ENCODE measurements around the gene AHSA1. TPM values are rescaled to one million over a fixed set of nuclear protein-coding genes. Genes with fewer than 3 reads are reported as not detected.
"Not testable (repeated sequence)": the region's sequence is repeated elsewhere in the genome, so short reads cannot be mapped to it uniquely, and the experiment has no call there.

Gene AHSA1
- total RNA-seq = 217 and 245 TPM in 2 replicates

GRCh38 chr14:77457522-77458248, at the start of gene AHSA1, which contains the start of gene VIPAS39:
Gene AHSA1, plus strand, starts transcription at chr14:77458093. Its CDS starts 97 bp downstream, at chr14:77458190.
Gene VIPAS39, minus strand, starts transcription at chr14:77457601. Its CDS starts 3,499 bp downstream, at chr14:77454102.
- intact Hi-C loops (cut with micrococcal nuclease) = loop anchor here (1.0 to 5.0 kb wide), 12 partner anchors 80 to 645 kb away; partner anchors contain the start of genes ADCK1, ALKBH1, ANGEL1 and CIPC

DNA sequence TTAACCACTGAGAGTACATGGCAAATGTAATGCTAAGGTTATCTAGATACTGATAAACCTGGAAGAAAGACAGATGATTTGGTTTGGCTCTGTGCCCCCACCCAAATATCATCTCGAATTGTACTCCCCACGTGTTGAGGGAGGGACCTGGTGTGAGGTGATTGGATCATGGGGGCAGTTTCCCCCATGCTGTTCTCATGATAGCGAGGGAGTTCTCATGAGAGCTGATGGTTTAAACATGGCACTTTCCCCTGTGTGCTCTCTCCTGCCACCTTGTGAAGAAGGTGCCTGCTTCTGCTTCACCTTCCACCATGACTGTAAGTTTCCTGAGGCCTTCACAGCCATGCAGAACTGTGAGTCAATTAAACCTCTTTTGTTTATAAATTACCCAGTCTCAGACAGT, 48.8 kb upstream of the AHSA1 start:
- intact Hi-C loops (cut with micrococcal nuclease) = loop anchor here (10.0 kb wide), 1 partner anchor 254 kb away; no protein-coding TSS in a partner anchor

GRCh38 chr14:77415403-77416030, 42.4 kb upstream of the AHSA1 start:
- intact Hi-C loops (cut with micrococcal nuclease) = not testable (repeated sequence)

DNA sequence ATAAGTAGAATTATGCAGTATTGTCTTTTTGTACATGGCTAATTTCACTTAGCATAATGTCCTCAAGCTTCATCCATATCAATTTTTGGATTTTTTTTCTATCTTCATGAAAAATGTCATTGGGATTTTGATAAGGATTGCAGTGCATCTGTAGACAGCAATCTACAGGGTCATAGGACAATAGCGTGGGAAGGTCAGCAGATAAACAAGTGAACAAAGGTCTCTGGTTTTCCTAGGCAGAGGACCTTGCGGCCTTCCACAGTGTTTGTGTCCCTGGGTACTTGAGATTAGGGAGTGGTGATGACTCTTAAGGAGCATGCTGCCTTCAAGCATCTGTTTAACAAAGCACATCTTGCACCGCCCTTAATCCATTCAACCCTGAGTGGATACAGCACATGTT, 41.8 kb upstream of the AHSA1 start:
- intact Hi-C loops (cut with micrococcal nuclease) = not testable (repeated sequence)

GRCh38 chr14:77416836-77417235, 41.1 kb upstream of the AHSA1 start:
- intact Hi-C loops (cut with micrococcal nuclease) = no loop called here

DNA sequence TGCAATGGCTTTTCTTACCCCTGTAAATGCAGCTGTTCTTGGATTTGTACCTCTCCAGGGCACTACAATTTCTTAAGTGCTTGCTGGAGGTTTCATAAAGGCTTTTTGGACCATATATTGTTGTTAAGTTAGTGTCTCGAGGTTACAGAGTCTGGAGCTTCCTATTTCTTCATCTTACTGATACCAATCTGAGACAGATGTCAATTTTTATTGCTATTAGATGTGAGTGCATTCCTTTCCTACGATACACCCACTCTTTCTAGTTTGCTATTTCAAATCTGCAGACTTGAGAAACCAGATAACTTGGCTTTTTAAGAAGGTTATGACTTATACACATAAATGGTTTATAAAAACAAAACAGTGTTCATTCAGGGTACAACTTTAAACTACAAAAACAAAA, 36.7 kb upstream of the AHSA1 start:
- intact Hi-C loops (cut with micrococcal nuclease) = no loop called here

DNA sequence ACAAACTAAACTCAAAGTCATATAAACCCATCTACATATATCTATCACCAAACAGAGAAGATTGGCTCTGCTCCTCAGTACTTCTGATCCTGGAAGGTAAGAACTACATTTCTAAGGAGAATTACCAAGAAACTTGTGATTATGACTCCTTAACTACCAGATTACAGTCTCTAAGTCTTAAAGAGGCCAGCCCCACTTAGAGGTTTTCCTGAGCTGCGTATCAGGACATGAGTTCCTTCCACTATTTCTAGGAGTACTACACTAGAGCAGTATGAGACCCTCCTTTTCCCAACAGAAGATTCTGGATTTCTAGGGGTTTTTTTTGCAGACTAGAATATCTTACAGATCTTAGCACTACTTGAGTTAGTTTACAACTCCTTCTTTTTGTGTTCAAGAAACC, 34.5 kb upstream of the AHSA1 start, which contains the start of gene NOXRED1:
Gene NOXRED1 (minus strand): TSS at position 101 of the 400 bp plus-strand sequence. CDS start 634 bp downstream, outside the sequence.
- intact Hi-C loops (cut with micrococcal nuclease) = no loop called here

DNA sequence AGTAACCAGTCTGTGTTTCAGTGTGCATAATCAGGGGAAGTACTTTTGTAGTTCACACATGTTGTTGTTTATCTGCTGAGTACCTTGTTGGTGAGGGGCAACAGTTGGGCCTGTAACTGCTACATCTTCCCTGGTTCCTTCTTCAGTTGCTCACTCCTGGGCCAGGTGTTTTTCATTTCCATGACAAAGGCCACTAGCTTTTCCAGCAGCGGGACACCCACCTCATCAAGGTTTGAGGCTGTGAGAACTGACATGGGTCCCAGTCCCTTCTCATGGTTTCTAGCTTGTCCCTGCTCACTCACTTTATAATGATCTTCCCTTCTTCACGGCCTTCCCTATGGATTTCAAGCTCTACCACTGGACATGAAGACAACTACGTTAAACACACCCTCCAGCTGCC, 33.0 kb upstream of the AHSA1 start:
- intact Hi-C loops (cut with micrococcal nuclease) = no loop called here

DNA sequence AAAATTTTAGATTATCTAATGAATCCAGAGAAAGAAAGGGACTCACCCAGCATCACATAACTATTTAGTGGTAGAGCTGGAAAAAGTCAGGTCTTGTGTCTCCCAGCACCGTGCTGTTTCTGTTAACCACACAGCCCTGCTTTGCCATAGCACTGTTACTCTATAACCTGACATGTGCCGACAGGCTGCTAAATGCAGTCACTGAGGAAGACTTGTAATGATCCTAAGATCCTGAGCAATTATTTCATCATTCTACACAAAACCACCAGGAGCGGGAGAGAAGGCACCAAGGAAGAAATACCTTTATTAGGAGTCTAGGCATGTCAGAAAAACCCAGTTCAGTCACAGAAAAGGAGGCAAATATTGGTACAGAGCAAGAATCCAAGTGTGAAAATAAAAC, 31.5 kb upstream of the AHSA1 start:
- intact Hi-C loops (cut with micrococcal nuclease) = no loop called here

DNA sequence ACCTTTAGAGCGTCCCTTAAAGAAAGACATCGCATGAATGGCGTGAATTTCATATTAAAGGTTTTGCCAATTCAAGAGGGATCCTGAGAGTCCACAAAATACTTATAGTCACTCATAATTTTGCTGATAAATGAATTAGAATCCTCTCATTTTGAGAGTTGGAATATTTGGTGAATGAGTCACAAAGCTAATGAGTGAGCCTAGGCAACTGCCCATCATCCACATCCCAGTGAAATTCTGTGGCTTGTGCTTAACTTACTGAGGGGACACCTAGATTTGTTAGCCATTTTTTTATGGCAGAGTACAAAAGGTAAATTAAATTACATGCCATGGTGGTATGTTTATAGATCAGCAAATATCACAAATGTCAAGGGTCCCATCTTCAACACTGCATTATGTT, 21.9 kb upstream of the AHSA1 start:
- intact Hi-C loops (cut with micrococcal nuclease) = no loop called here

DNA sequence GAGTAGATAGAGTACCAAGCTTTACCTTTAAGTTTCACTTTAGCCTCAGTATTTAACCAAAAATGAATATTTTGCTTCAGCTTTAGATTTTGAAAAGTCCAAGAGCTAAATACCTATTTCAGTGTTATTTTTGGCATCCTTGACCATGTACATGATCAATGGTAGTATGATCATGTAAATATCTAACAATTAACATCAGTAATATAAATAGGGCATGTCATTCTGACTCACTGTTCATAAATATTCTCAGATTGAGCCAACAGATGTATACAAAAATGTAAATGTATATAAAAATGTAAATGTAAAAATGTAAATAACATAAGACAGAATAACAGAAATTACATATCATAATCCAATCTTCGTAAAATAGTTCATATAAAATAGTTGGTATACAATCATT, 19.3 kb upstream of the AHSA1 start:
- intact Hi-C loops (cut with micrococcal nuclease) = no loop called here

GRCh38 chr14:77439861-77440260, 18.0 kb upstream of the AHSA1 start:
- intact Hi-C loops (cut with micrococcal nuclease) = no loop called here

DNA sequence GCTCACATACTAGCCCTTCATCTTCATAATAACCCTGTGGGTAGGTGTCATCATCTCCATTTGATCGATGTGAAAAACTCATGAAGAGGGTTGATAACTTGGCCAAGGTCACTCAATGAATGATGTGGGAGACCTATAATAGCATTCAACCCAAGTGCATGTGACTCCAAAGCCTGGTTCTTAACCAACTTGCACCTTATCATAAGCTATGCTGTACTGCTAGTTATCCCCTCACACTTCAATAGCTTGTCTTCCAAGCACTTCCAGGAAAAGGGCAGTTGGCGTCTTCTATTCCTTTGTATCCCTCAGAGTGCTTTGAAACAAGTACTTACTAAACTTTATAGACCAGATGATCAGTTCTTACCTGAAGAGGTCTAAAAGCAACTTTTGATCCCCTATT, 15.7 kb upstream of the AHSA1 start:
- intact Hi-C loops (cut with micrococcal nuclease) = no loop called here

DNA sequence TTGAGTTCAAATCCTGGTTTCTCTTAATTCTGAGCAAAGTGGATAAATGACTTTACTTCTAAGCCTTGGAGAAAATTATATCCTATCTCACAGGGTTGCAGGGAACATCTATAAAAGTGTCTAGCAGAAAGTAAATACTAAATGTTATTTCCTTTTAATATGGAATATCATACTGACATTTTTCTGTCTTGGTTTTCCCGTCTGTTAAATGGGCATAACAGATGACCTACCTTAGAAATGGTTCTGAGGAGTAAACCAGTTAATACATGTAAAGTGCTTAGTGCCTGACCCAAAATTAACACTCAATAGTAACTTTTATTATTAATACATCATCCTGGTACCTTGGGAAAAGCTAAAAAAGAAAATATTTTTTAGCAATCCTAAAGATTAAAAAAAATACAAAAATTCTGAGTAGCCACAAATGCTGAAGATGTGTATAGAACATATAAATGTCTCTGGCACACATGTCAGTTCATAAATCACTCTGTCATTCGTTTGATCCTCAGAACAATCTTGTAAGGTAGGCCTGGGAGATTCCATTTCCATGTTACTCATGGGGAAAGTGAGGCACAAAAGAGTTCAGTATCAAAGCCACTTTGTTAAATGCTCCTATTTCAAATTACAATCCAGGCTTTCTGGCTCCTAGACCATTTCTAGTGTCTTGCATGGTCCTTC, 1.8 kb upstream of the AHSA1 start:
- intact Hi-C loops (cut with micrococcal nuclease) = loop anchor here (2.0 to 5.0 kb wide), 4 partner anchors 95 to 644 kb away; partner anchors contain the start of gene ANGEL1

GRCh38 chr14:77457115-77457521, 775 bp upstream of the AHSA1 start:
- intact Hi-C loops (cut with micrococcal nuclease) = loop anchor here (1.0 to 5.0 kb wide), 11 partner anchors 80 to 645 kb away; partner anchors contain the start of genes ALKBH1, ANGEL1, CIPC and GSTZ1

DNA sequence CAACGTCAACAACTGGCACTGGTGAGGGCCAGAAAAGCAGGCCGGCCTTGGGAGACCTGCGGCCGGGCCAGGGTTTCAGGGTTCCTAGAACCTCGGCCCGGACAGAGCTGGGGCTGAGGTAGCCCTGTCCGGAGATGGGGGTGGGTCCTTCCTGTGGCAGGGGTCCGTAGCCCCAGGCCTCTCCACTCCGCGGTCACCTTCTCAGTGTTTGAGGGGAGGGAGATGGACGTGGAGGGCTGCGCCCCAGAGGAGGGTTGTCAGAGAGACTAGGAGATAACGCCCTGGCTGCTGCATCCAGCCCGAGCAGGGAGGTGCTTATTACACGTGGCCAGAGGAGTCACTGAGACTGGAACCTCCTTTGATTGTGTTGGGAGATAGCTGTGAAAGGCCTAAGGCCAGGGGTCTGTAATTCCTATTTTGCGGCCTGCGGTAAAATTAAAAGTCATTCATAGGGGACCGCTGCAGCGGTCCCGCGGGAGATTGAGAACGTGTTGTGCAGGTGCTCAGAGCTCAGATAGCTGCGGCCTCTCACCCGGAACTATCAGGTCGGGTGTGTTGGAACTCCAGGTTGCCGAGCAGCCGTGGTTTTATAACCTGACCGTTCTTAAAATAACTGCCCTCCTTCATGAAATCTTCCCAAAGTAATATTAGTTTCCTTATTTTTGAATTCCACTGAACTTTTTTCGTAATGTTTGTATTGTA, 507 bp downstream of the AHSA1 start:
- intact Hi-C loops (cut with micrococcal nuclease) = loop anchor here (2.0 to 5.0 kb wide), 4 partner anchors 156 to 646 kb away; partner anchors contain the start of genes ADCK1 and ANGEL1

DNA sequence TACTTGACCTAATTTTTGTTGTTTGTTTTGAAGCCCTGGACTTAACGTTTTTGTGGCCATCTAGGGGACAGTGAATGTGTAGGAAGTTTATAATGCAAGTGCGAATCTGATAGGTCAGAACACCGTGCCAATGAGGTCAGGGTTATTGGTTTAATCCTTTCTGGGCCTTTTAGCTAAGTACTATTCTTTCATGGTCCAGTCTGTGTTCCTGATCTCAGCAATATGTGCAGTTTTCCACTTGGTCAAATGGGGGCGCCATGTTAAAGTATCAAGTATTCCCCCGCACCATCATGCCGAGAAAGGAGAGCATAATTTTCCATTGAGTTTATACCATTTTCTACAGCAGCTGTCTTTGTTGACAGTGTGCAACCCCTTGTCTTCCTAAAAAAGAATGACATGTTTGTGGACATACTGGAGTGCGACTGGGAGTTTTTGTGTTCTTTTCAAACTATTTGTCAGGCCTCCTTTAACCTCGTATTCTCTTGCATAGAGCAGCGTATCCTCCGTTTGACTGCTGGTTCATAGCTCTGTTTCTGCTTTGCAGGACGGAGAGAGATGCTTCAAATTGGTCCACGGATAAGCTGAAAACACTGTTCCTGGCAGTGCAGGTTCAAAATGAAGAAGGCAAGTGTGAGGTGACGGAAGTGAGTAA, 1.3 kb downstream of the AHSA1 start:
- intact Hi-C loops (cut with micrococcal nuclease) = loop anchor here (2.0 to 5.0 kb wide), 4 partner anchors 157 to 647 kb away; partner anchors contain the start of genes ADCK1 and ANGEL1

DNA sequence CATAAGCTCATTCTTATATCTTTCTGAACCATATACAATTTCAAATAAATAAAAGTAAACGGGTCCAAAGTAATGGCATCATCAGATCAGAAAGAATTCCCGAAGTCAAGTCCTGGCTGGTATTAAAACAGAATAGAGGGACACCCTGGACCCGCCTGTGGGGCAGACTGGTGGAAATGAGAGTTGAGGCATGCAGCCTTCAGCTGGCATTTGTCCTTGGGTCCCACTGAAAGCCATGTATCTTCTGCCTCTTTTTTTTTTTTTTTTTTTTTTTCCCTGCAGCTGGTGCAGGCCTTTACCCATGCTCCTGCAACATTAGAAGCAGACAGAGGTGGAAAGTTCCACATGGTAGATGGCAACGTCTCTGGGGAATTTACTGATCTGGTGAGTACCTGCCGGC, 9.9 kb downstream of the AHSA1 start:
- intact Hi-C loops (cut with micrococcal nuclease) = no loop called here

- intact Hi-C loops (cut with micrococcal nuclease) = no loop called here
Observed at GRCh38 chr14:77469067-77469505, 11.2 kb downstream of the AHSA1 start.

GRCh38 chr14:77469539-77469938, 11.6 kb downstream of the AHSA1 start:
- intact Hi-C loops (cut with micrococcal nuclease) = no loop called here
